ENCODE data around the gene MOG. TPM values are rescaled to one million over a fixed set of nuclear protein-coding genes. Genes with fewer than 3 reads are reported as not detected.

The MOG gene
- total RNA-seq, 2 donors from 2014 or later = not detected

GRCh38 chr6:29705389-29706231, 48.7 kb downstream of the MOG start:
- Mint-ChIP-seq H3K27me3 (peaks cover 0 to 9% of the 10 kb centered on the region in 2 donors), H3K27ac (peak overlapping the region in 1 of 2 donors; percentile 51), H3K4me1 (ENCODE audit: low read depth in 2 of 2) (peaks cover 33 to 40% of the 10 kb centered on the region in 2 donors), H3K9me3 (no peaks in the 10 kb centered on the region), H3K36me3 (no peaks in the 10 kb centered on the region), H3K4me3 (no peak overlapping the region)
- DNase-seq (ENCODE audit: low spot score) (peak; percentile 46), ATAC-seq (no peak)

- peak; percentile 60 for DNase-seq (ENCODE audit: low spot score)
- Mint-ChIP-seq H3K36me3 (no peaks in the 10 kb centered on the region), H3K4me3 (peak overlapping the region; percentile 75), H3K27me3 (peaks cover 0 to 2% of the 10 kb centered on the region in 2 donors), H3K9me3 (no peaks in the 10 kb centered on the region), H3K4me1 (ENCODE audit: low read depth in 2 of 2) (peaks cover 33 to 47% of the 10 kb centered on the region in 2 donors), H3K27ac (peak overlapping the region; percentile 67 to 80)
- peak; percentile 83 to 84 for ATAC-seq
Observed at GRCh38 chr6:29708432-29709179, 51.7 kb downstream of the MOG start.

- H3K9me3 Mint-ChIP-seq = no peaks in the 10 kb centered on the region
- no peaks in the 10 kb centered on the region for H3K27me3 Mint-ChIP-seq
- peak in 1 of 2 donors; percentile 51 for ATAC-seq
- H3K4me1 Mint-ChIP-seq (ENCODE audit: low read depth in 2 of 2) = peaks cover 33 to 47% of the 10 kb centered on the region in 2 donors
- DNase-seq (ENCODE audit: low spot score) = peak; percentile 35
- H3K27ac Mint-ChIP-seq = peak overlapping the region; percentile 67 to 80
- H3K36me3 Mint-ChIP-seq = no peaks in the 10 kb centered on the region
- H3K4me3 Mint-ChIP-seq = peak overlapping the region; percentile 75
Observed at GRCh38 chr6:29709188-29709587, 52.3 kb downstream of the MOG start.

GRCh38 chr6:29710281-29710941, 53.5 kb downstream of the MOG start:
- ATAC-seq = no peak
- H3K4me3 Mint-ChIP-seq = no peak overlapping the region
- H3K4me1 Mint-ChIP-seq (ENCODE audit: low read depth in 2 of 2) = peaks cover 33 to 44% of the 10 kb centered on the region in 2 donors
- DNase-seq (ENCODE audit: low spot score) = no peak
- no peak overlapping the region for H3K27ac Mint-ChIP-seq
- H3K27me3 Mint-ChIP-seq = no peaks in the 10 kb centered on the region
- no peaks in the 10 kb centered on the region for H3K9me3 Mint-ChIP-seq
- H3K36me3 Mint-ChIP-seq = no peaks in the 10 kb centered on the region

- DNase-seq (ENCODE audit: low spot score) = no peak
Observed at GRCh38 chr6:29720863-29721262, 64.0 kb downstream of the MOG start.

More at GRCh38 chr6:29720863-29721262, 64.0 kb downstream of the MOG start:
- Mint-ChIP-seq H3K27me3 (no peaks in the 10 kb centered on the region), H3K27ac (peak overlapping the region in 1 of 2 donors; percentile 94), H3K36me3 (peaks cover 4% of the 10 kb centered on the region), H3K9me3 (no peaks in the 10 kb centered on the region), H3K4me1 (ENCODE audit: low read depth in 2 of 2) (peaks cover 26 to 35% of the 10 kb centered on the region in 2 donors), H3K4me3 (no peak overlapping the region)
- ATAC-seq = no peak

Other genes starting within 250 kb of the MOG start
- gene OR12D1, start 242.2 kb upstream of the MOG start, total RNA-seq = not detected
- not detected for gene OR10C1, start 217.8 kb upstream of the MOG start, total RNA-seq
- gene OR11A1, start 200.0 kb upstream of the MOG start, total RNA-seq = not detected
- gene OR2H1, start 199.9 kb upstream of the MOG start, total RNA-seq = not detected
- not detected for gene MAS1L, start 169.1 kb upstream of the MOG start, total RNA-seq
- gene UBD, start 97.4 kb upstream of the MOG start, total RNA-seq = 1 to 10 TPM in 1 of 2 donors, not detected in 1; 3.1 TPM
- not detected for gene OR2H2, start 72.0 kb upstream of the MOG start, total RNA-seq
- 10 to 100 TPM in 1 of 2 donors, 1 to 10 TPM in 1; 3.0 to 15.2 TPM for gene GABBR1, start 23.9 kb upstream of the MOG start, total RNA-seq
- gene ZFP57, start 24.1 kb downstream of the MOG start, total RNA-seq = 1 to 10 TPM; 5.2 to 9.0 TPM
- gene HLA-F, start 66.3 kb downstream of the MOG start, total RNA-seq = 100 to 1,000 TPM; 277 to 518 TPM
- gene HLA-G, start 170.7 kb downstream of the MOG start, total RNA-seq = 1 to 10 TPM; 2.8 to 3.3 TPM